Endothelial cell of umbilical vein (primary cell): ENCODE data around the gene KLHL6.

Experiments used
- CTCF ChIP-seq, 2 donors: IDR thresholded peaks; 1 replicate in 1 of 2; 2 replicates in 1 of 2; pipeline ENCODE4 v1.5.1; 2011; ENCODE audit warnings: low read length in 2 of 2, mild to moderate bottlenecking in 2 of 2, moderate library complexity in 2 of 2, control low read depth in 1 of 2, inconsistent platforms in 1 of 2, low read depth in 1 of 2; ENCODE audit not compliant: insufficient read depth in 1 of 2; ENCODE audit errors: extremely low read depth in 1 of 2
- EZH2 ChIP-seq: IDR thresholded peaks from 2 replicates; pipeline ENCODE4 v1.6.1; 2012; ENCODE audit warnings: borderline replicate concordance, low read depth, mild to moderate bottlenecking, moderate library complexity, low read length, inconsistent platforms; ENCODE audit not compliant: severe bottlenecking
- FOS ChIP-seq: IDR thresholded peaks from 2 replicates; pipeline ENCODE4 v1.6.1; 2011; ENCODE audit warnings: mild to moderate bottlenecking, low read length, moderate library complexity, borderline replicate concordance; ENCODE audit not compliant: insufficient read depth
- GATA2 ChIP-seq: IDR thresholded peaks from 2 replicates; pipeline ENCODE4 v1.7.0; 2011; ENCODE audit warnings: low read depth, mild to moderate bottlenecking, moderate library complexity, mixed read lengths, low read length; ENCODE audit not compliant: insufficient read length, insufficient read depth
- JUN ChIP-seq: IDR thresholded peaks from 2 replicates; pipeline ENCODE4 v1.6.1; 2011; ENCODE audit warnings: borderline replicate concordance, low read depth; ENCODE audit not compliant: insufficient read length, insufficient read depth
- MAX ChIP-seq: IDR thresholded peaks from 2 replicates; pipeline ENCODE4 v1.6.1; 2011; ENCODE audit not compliant: insufficient read depth, insufficient read length
- MYC ChIP-seq: IDR thresholded peaks from one replicate; pipeline ENCODE4 v1.6.1; 2011; ENCODE audit warnings: mild to moderate bottlenecking, low read depth, low read length
- POLR2A ChIP-seq: IDR thresholded peaks from 2 replicates; pipeline ENCODE4 v1.6.1; 2012; ENCODE audit warnings: low read depth, mild to moderate bottlenecking, control low read depth, low read length
- POLR2AphosphoS5 ChIP-seq: IDR thresholded peaks from 2 replicates; pipeline ENCODE4 v1.6.1; 2012; ENCODE audit warnings: low read depth, mild to moderate bottlenecking, control low read depth, low read length, moderate library complexity; ENCODE audit not compliant: insufficient read depth

GRCh38 chr3:183597959-183598358 is 42.5 kb upstream of the KLHL6 start:
- TF ChIP-seq CTCF (IDR thresholded peaks at IDR 0.05; ENCODE audit: extremely low read depth in 1 of 2, insufficient read depth in 1 of 2, low read depth in 1 of 2, low read length in 2 of 2) (no peak), POLR2A (no peak), POLR2AphosphoS5 (no peak), EZH2 (no peak), MAX (no peak), JUN (no peak), FOS (no peak), MYC (no peak), GATA2 (no peak)
